GM21737 (cell line): ENCODE results near the gene PCIF1.
A peak's percentile ranks its signal among the peaks of the same experiment; 100 is the strongest.
"Not testable (repeated sequence)": the region's sequence is repeated elsewhere in the genome, so short reads cannot be mapped to it uniquely, and the experiment has no call there.

Experiments used
- ATAC-seq: cut with Tn5 transposase; IDR thresholded peaks from one replicate; pipeline ENCODE4 v1.9.1; 2021; ENCODE audit warnings: mild to moderate bottlenecking, moderate library complexity; ENCODE audit not compliant: unreplicated experiment

Gene PCIF1

GRCh38 chr20:45921337-45922189 is 12.9 kb upstream of the PCIF1 start:
- no peak for ATAC-seq

- no peak for ATAC-seq
These were observed 9.9 kb upstream of the PCIF1 start for GRCh38 chr20:45924391-45925261.

- ATAC-seq, result no peak
These were observed 8.5 kb upstream of the PCIF1 start for GRCh38 chr20:45925821-45926506.

GRCh38 chr20:45926731-45927070 is 7.8 kb upstream of the PCIF1 start:
- no peak for ATAC-seq

- ATAC-seq, result no peak
These were observed 7.2 kb upstream of the PCIF1 start for GRCh38 chr20:45927071-45927878.

- ATAC-seq, result not testable (repeated sequence)
These were observed 2.8 kb upstream of the PCIF1 start for GRCh38 chr20:45931680-45932079.

- no peak for ATAC-seq
These were observed 1.0 kb upstream of the PCIF1 start for GRCh38 chr20:45933266-45934045.

GRCh38 chr20:45934046-45934585 is 367 bp upstream of the PCIF1 start:
- ATAC-seq, result peak; percentile 8

- ATAC-seq, result peak; percentile 7
These were observed 1.0 kb downstream of the PCIF1 start for GRCh38 chr20:45935416-45936046.

- no peak for ATAC-seq
These were observed 3.3 kb downstream of the PCIF1 start for GRCh38 chr20:45937765-45938164.

- ATAC-seq, result no peak
These were observed 4.4 kb downstream of the PCIF1 start for GRCh38 chr20:45938727-45939438.

- ATAC-seq, result no peak
These were observed 5.6 kb downstream of the PCIF1 start for GRCh38 chr20:45940053-45940452.

GRCh38 chr20:45940469-45940868 is 6.0 kb downstream of the PCIF1 start:
- ATAC-seq, result no peak

GRCh38 chr20:45943613-45944012 is 9.1 kb downstream of the PCIF1 start:
- no peak for ATAC-seq

GRCh38 chr20:45944151-45944964 is 9.9 kb downstream of the PCIF1 start:
- ATAC-seq, result no peak

- no peak for ATAC-seq
These were observed 10.6 kb downstream of the PCIF1 start for GRCh38 chr20:45944965-45945677.

- no peak for ATAC-seq
These were observed 11.2 kb downstream of the PCIF1 start for GRCh38 chr20:45945678-45946148.
